HepG2 (cell line): ENCODE data around the gene NABP2. TPM values are rescaled to one million over a fixed set of nuclear protein-coding genes. Genes with fewer than 3 reads are reported as not detected.

ENCODE experiments used
- BCL6 ChIP-seq: IDR thresholded peaks from 2 replicates; pipeline ENCODE4 v1.6.1; 2016; ENCODE audit warnings: missing genetic modification reagents, missing compliant biosample characterization
- BRD4 ChIP-seq: sonication (generic); formaldehyde crosslinking; IDR thresholded peaks from 2 replicates; pipeline ENCODE4 v1.4.0; 2020; ENCODE audit warnings: missing genetic modification reagents
- CENPT ChIP-seq: sonication (generic); formaldehyde crosslinking; IDR thresholded peaks from 2 replicates; pipeline ENCODE4 v1.8.0; 2022; ENCODE audit warnings: low read depth, mild to moderate bottlenecking, moderate library complexity, missing genetic modification reagents
- CHCHD3 ChIP-seq: sonication (generic); formaldehyde crosslinking; IDR thresholded peaks from 2 replicates; pipeline ENCODE4 v1.8.0; 2022; ENCODE audit warnings: mild to moderate bottlenecking, missing genetic modification reagents, moderate library complexity
- ELF1 ChIP-seq: sonication (generic); formaldehyde crosslinking; IDR thresholded peaks from 2 replicates; pipeline ENCODE4 v1.4.0; 2020; ENCODE audit warnings: missing genetic modification reagents
- ESRRA ChIP-seq: sonication (generic); formaldehyde crosslinking; IDR thresholded peaks from 2 replicates; pipeline ENCODE4 v1.5.1; 2020; ENCODE audit warnings: mild to moderate bottlenecking, low read depth, missing genetic modification reagents
- IRX3 ChIP-seq: sonication (generic); formaldehyde crosslinking; IDR thresholded peaks from 2 replicates; pipeline ENCODE4 v1.8.1; 2023; ENCODE audit warnings: mild to moderate bottlenecking, low read depth, missing genetic modification reagents, borderline replicate concordance
- SIN3A ChIP-seq: IDR thresholded peaks from 2 replicates; pipeline ENCODE4 v1.6.1; 2011; ENCODE audit warnings: low read depth, mild to moderate bottlenecking, control low read depth, low read length, borderline replicate concordance
- ZNF546 ChIP-seq: sonication (generic); formaldehyde crosslinking; conservative IDR thresholded peaks from 2 replicates; pipeline ENCODE4 v1.8.1; 2023; ENCODE audit warnings: mild to moderate bottlenecking, missing genetic modification reagents
- ZNF724P ChIP-seq: sonication (generic); formaldehyde crosslinking; IDR thresholded peaks from 2 replicates; pipeline ENCODE4 v1.8.0; 2022; ENCODE audit warnings: missing genetic modification reagents, borderline replicate concordance
- ZNF75D ChIP-seq: sonication (generic); formaldehyde crosslinking; IDR thresholded peaks from 2 replicates; pipeline ENCODE4 v1.8.1; 2023; ENCODE audit warnings: missing genetic modification reagents, mild to moderate bottlenecking, borderline replicate concordance
- ZNF775 ChIP-seq: sonication (generic); formaldehyde crosslinking; IDR thresholded peaks from 2 replicates; pipeline ENCODE4 v1.4.0; 2020; ENCODE audit warnings: missing genetic modification reagents, mild to moderate bottlenecking, moderate library complexity, borderline replicate concordance
- ZNF792 ChIP-seq: IDR thresholded peaks from 2 replicates; pipeline ENCODE4 v1.6.1; 2016
- ZNF839 ChIP-seq: sonication (generic); formaldehyde crosslinking; IDR thresholded peaks from 2 replicates; pipeline ENCODE4 v1.4.0; 2020; ENCODE audit warnings: missing genetic modification reagents, mild to moderate bottlenecking, borderline replicate concordance
- polyA plus RNA-seq, 8 experiments: library from polyadenylated mRNA; depleted of rRNA in 3 of 8; stranded (reverse) in 7 of 8; unstranded in 1 of 8; fragments of >200 nt; fragmentation: Illumina TruSeq in 4 of 8; extraction: Trizol in 4 of 8; gene quantifications; 2 replicates each; pipeline versions ENCODE4 v1.2.1 to v1.2.3, GENCODE V29; 2011 to 2016; ENCODE audit warnings: low read depth in 4 of 8, missing spikeins in 1 of 8, mixed read lengths in 1 of 8; ENCODE audit not compliant: insufficient read depth in 1 of 8
- total RNA-seq, 5 experiments: library from RNA; depleted of rRNA; stranded (reverse); fragments of >200 nt; fragmentation: Illumina TruSeq; extraction: Trizol; gene quantifications; 2 replicates each; pipeline ENCODE4 v1.2.3, GENCODE V29; 2016; ENCODE audit warnings: low read depth in 1 of 5
- TF ChIP-seq, protein P1 (sequence below): sonication (generic); formaldehyde crosslinking; IDR thresholded peaks from 2 replicates; pipeline ENCODE4 v1.4.0; 2020; ENCODE audit warnings: mild to moderate bottlenecking, missing genetic modification reagents
- TF ChIP-seq, protein P2 (sequence below): sonication (generic); formaldehyde crosslinking; IDR thresholded peaks from 2 replicates; pipeline ENCODE4 v1.5.1; 2020; ENCODE audit warnings: mild to moderate bottlenecking, missing genetic modification reagents, moderate library complexity
- TF ChIP-seq, protein P3 (sequence below), 2 experiments: sonication (generic) in 1 of 2; formaldehyde crosslinking in 1 of 2; IDR thresholded peaks; 2 replicates each; pipeline versions ENCODE4 v1.5.1 to v1.6.1; 2011 to 2020; ENCODE audit warnings: borderline replicate concordance in 1 of 2, low read depth in 1 of 2, low read length in 1 of 2, mild to moderate bottlenecking in 1 of 2, missing genetic modification reagents in 1 of 2, moderate library complexity in 1 of 2
- TF ChIP-seq, protein P4 (sequence below): sonication (generic); formaldehyde crosslinking; IDR thresholded peaks from 2 replicates; pipeline ENCODE4 v1.8.0; 2022; ENCODE audit warnings: mild to moderate bottlenecking, missing genetic modification reagents

NABP2 gene
- total and polyA plus RNA-seq, 2 of the 13 experiments (the other 11 are each of a cell fraction or from before 2014, with no cell fraction given), result 33.2 to 35.5 TPM

DNA sequence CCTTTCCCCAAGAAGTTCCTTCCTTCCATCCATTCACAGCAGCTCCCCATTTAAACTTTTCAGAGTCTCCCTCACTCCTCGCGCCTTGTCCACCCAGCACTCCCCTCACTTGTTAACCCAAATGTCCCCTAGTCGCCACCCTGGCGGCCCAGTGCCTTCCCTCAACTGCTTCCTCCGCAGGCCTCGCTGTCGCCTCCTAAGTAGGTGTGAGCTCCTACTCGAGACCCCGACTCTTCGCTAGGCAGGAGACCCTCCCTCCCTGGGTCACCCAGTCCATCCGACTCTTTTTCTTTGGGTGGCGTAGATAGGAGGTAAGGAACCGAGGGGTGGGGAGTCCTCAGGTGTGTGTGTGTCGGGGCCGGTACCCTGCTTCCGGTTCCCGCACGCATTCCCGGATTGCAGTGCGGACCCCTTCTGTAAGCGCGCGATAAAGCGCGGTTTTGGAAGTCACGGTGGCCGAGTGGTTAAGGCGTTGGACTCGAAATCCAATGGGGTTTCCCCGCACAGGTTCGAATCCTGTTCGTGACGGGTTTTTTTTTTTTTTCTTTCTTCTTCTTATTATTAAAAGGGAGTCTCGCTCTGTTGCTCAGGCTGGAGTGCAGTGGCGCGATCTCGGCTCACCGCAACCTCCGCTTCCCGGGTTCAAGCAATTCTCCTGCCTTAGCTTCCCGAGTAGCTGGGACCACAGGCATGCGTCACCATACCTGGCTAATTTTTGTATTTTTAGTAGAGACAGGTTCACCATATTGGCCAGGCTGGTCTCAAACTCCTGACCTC is 34.0 kb upstream of the NABP2 start (continued):
- TF ChIP-seq IRX3 (CRISPR knock-in tag) (no peak), CHCHD3 (CRISPR knock-in tag) (no peak), ESRRA (CRISPR knock-in tag) (0 out of 2 replicates have a peak, but pooled peaks have one; percentile 26), ZNF839 (CRISPR knock-in tag) (0 out of 2 replicates have a peak, but pooled peaks have one; percentile 41), ZNF75D (CRISPR knock-in tag) (no peak), ZNF724P (no peak), ZNF775 (0 out of 2 replicates have a peak, but pooled peaks have one; percentile 25), CENPT (CRISPR knock-in tag) (no peak), BRD4 (CRISPR knock-in tag) (0 out of 2 replicates have a peak, but pooled peaks have one; percentile 21), ZNF792 (CRISPR knock-in tag) (no peak), ELF1 (CRISPR knock-in tag) (peak; percentile 95), ZNF546 (CRISPR knock-in tag) (no peak; the same call in 1 of the 2 replicates), BCL6 (CRISPR knock-in tag) (no peak), SIN3A (peak; percentile 72)
- TF ChIP-seq, protein P1, sequence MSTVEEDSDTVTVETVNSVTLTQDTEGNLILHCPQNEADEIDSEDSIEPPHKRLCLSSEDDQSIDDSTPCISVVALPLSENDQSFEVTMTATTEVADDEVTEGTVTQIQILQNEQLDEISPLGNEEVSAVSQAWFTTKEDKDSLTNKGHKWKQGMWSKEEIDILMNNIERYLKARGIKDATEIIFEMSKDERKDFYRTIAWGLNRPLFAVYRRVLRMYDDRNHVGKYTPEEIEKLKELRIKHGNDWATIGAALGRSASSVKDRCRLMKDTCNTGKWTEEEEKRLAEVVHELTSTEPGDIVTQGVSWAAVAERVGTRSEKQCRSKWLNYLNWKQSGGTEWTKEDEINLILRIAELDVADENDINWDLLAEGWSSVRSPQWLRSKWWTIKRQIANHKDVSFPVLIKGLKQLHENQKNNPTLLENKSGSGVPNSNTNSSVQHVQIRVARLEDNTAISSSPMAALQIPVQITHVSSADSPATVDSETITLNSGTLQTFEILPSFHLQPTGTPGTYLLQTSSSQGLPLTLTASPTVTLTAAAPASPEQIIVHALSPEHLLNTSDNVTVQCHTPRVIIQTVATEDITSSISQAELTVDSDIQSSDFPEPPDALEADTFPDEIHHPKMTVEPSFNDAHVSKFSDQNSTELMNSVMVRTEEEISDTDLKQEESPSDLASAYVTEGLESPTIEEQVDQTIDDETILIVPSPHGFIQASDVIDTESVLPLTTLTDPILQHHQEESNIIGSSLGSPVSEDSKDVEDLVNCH (CRISPR knock-in tag), result no peak
- TF ChIP-seq, protein P2, sequence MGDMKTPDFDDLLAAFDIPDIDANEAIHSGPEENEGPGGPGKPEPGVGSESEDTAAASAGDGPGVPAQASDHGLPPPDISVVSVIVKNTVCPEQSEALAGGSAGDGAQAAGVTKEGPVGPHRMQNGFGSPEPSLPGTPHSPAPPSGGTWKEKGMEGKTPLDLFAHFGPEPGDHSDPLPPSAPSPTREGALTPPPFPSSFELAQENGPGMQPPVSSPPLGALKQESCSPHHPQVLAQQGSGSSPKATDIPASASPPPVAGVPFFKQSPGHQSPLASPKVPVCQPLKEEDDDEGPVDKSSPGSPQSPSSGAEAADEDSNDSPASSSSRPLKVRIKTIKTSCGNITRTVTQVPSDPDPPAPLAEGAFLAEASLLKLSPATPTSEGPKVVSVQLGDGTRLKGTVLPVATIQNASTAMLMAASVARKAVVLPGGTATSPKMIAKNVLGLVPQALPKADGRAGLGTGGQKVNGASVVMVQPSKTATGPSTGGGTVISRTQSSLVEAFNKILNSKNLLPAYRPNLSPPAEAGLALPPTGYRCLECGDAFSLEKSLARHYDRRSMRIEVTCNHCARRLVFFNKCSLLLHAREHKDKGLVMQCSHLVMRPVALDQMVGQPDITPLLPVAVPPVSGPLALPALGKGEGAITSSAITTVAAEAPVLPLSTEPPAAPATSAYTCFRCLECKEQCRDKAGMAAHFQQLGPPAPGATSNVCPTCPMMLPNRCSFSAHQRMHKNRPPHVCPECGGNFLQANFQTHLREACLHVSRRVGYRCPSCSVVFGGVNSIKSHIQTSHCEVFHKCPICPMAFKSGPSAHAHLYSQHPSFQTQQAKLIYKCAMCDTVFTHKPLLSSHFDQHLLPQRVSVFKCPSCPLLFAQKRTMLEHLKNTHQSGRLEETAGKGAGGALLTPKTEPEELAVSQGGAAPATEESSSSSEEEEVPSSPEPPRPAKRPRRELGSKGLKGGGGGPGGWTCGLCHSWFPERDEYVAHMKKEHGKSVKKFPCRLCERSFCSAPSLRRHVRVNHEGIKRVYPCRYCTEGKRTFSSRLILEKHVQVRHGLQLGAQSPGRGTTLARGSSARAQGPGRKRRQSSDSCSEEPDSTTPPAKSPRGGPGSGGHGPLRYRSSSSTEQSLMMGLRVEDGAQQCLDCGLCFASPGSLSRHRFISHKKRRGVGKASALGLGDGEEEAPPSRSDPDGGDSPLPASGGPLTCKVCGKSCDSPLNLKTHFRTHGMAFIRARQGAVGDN (CRISPR knock-in tag), result peak; percentile 81
- TF ChIP-seq, protein P3, sequence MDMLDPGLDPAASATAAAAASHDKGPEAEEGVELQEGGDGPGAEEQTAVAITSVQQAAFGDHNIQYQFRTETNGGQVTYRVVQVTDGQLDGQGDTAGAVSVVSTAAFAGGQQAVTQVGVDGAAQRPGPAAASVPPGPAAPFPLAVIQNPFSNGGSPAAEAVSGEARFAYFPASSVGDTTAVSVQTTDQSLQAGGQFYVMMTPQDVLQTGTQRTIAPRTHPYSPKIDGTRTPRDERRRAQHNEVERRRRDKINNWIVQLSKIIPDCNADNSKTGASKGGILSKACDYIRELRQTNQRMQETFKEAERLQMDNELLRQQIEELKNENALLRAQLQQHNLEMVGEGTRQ (IDR thresholded peaks at IDR 0.05; ENCODE audit: low read depth, low read length), result no peak
- TF ChIP-seq, protein P3 (CRISPR knock-in tag; IDR thresholded peaks at IDR 0.05; ENCODE audit: borderline replicate concordance), result no peak
- TF ChIP-seq, protein P4, sequence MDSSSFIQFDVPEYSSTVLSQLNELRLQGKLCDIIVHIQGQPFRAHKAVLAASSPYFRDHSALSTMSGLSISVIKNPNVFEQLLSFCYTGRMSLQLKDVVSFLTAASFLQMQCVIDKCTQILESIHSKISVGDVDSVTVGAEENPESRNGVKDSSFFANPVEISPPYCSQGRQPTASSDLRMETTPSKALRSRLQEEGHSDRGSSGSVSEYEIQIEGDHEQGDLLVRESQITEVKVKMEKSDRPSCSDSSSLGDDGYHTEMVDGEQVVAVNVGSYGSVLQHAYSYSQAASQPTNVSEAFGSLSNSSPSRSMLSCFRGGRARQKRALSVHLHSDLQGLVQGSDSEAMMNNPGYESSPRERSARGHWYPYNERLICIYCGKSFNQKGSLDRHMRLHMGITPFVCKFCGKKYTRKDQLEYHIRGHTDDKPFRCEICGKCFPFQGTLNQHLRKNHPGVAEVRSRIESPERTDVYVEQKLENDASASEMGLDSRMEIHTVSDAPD (CRISPR knock-in tag), result no peak
